T47D (cell line): Measurements from ENCODE around the gene EPS8L2.

Experiments
- DNase-seq, 2 experiments: peaks; one replicate each; pipeline versions ENCODE4 v3.0.0 to v3.0.0-alpha.2; 2011 to 2012; ENCODE audit warnings: low read depth in 1 of 2, low spot score in 1 of 2
- JUND ChIP-seq: IDR thresholded peaks from 2 replicates; pipeline ENCODE4 v1.6.1; 2012; ENCODE audit warnings: low read depth
- in situ Hi-C: cut with HindIII; loops from 2 replicates; pipeline ENCODE4 v1.10.0; 2016; ENCODE audit warnings: low sequenced_read_pairs, low pct_unique_long_range_greater_than_20kb

Gene EPS8L2

GRCh38 chr11:746289-747157 lies 40.5 kb downstream of the EPS8L2 start:
- DNase-seq = peak in 1 of 2 experiments; percentile 41
- in situ Hi-C loops = no loop called here
- no peak for TF ChIP-seq JUND

GRCh38 chr11:747158-748006 lies 41.4 kb downstream of the EPS8L2 start, which contains the start of gene TALDO1:
Gene TALDO1, plus strand, starts transcription at chr11:747464. Its CDS starts 18 bp downstream, at chr11:747482.
- in situ Hi-C loops = no loop called here
- peak; percentile 64 to 89 for DNase-seq
- TF ChIP-seq JUND = no peak

GRCh38 chr11:748007-748359 lies 42.0 kb downstream of the EPS8L2 start:
- DNase-seq = no peak
- in situ Hi-C loops = no loop called here

GRCh38 chr11:749731-750130 lies 43.7 kb downstream of the EPS8L2 start:
- TF ChIP-seq JUND = no peak
- DNase-seq = no peak
- in situ Hi-C loops = no loop called here

More at GRCh38 chr11:748007-748359, 42.0 kb downstream of the EPS8L2 start:
- no peak for TF ChIP-seq JUND

- in situ Hi-C loops = no loop called here
- no peak for DNase-seq
- no peak for TF ChIP-seq JUND
Observed at GRCh38 chr11:760236-760635, 54.2 kb downstream of the EPS8L2 start.

- TF ChIP-seq JUND = no peak
- in situ Hi-C loops = no loop called here
- DNase-seq = no peak
Observed at GRCh38 chr11:761526-762108, 55.6 kb downstream of the EPS8L2 start.

- TF ChIP-seq JUND = no peak
- in situ Hi-C loops = no loop called here
- peak; percentile 56 to 79 for DNase-seq
Observed at GRCh38 chr11:762421-763072, 56.5 kb downstream of the EPS8L2 start.

GRCh38 chr11:763073-763463 lies 57.0 kb downstream of the EPS8L2 start:
- in situ Hi-C loops = no loop called here
- DNase-seq = peak; percentile 66 to 79
- TF ChIP-seq JUND = no peak

GRCh38 chr11:763549-764321 lies 57.7 kb downstream of the EPS8L2 start:
- no peak for DNase-seq
- in situ Hi-C loops = no loop called here
- TF ChIP-seq JUND = no peak

GRCh38 chr11:764322-765024 lies 58.4 kb downstream of the EPS8L2 start:
- no peak for DNase-seq
- TF ChIP-seq JUND = no peak
- in situ Hi-C loops = no loop called here

GRCh38 chr11:765025-765801 lies 59.2 kb downstream of the EPS8L2 start:
- DNase-seq = peak; percentile 45 to 69
- in situ Hi-C loops = no loop called here
- TF ChIP-seq JUND = no peak
